ENCODE measurements around the gene EVL. TPM values are rescaled to one million over a fixed set of nuclear protein-coding genes. Genes with fewer than 3 reads are reported as not detected.
"Not testable (repeated sequence)": the region's sequence is repeated elsewhere in the genome, so short reads cannot be mapped to it uniquely, and the experiment has no call there.

Gene EVL
- total RNA-seq, 1 donor from 2014 or later: 21.9 TPM

- Histone ChIP-seq H3K4me1 (ENCODE audit: control insufficient read depth in 3 of 3, insufficient read depth in 3 of 3, low read length in 3 of 3) (peaks cover 0 to 4% (median 0%) of the 10 kb centered on the region in 3 donors), H3K36me3 (ENCODE audit: control insufficient read depth in 3 of 3, insufficient read depth in 3 of 3, low read length in 3 of 3) (no peaks in the 10 kb centered on the region), H3K4me3 (ENCODE audit: low read length in 3 of 3) (no peak overlapping the region), H3K27me3 (ENCODE audit: control insufficient read depth in 3 of 3, insufficient read depth in 3 of 3, low read length in 3 of 3) (peaks cover 10 to 20% (median 17%) of the 10 kb centered on the region in 3 donors), H3K9ac (ENCODE audit: low read depth in 1 of 3, low read length in 3 of 3) (no peak overlapping the region), H3K9me3 (ENCODE audit: control insufficient read depth in 3 of 3, low read length in 3 of 3) (no peaks in the 10 kb centered on the region), H3K27ac (ENCODE audit: low read depth, low read length) (no peak overlapping the region)
Measured at GRCh38 chr14:100170880-100171279, 105.7 kb downstream of the EVL start.

DNA sequence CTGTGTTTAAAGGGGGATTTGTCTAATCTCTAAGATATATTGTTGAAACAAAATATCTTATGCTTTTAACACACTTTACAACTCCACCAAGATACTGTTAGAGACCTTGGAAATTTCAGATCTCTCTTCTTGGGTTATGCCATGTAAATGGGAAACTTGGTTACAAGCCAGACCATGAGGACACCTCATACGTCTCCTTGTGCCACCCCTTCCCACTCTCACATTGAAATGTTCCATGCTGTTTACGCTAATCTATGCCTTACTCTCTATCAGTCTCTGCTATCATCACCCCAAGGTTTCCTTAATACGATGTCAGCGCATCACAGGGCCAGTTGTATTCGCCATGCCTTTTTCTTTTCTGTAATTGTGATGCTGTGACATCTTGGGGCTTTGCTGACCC lies 107.6 kb downstream of the EVL start:
- H3K27me3 ChIP-seq (ENCODE audit: control insufficient read depth in 3 of 3, insufficient read depth in 3 of 3, low read length in 3 of 3): peaks cover 10 to 16% (median 13%) of the 10 kb centered on the region in 3 donors
- no peak overlapping the region for H3K4me3 ChIP-seq (ENCODE audit: low read length in 3 of 3)
- no peaks in the 10 kb centered on the region for H3K36me3 ChIP-seq (ENCODE audit: control insufficient read depth in 3 of 3, insufficient read depth in 3 of 3, low read length in 3 of 3)
- no peak overlapping the region for H3K9ac ChIP-seq (ENCODE audit: low read depth in 1 of 3, low read length in 3 of 3)
- H3K4me1 ChIP-seq (ENCODE audit: control insufficient read depth in 3 of 3, insufficient read depth in 3 of 3, low read length in 3 of 3): no peaks in the 10 kb centered on the region
- H3K9me3 ChIP-seq (ENCODE audit: control insufficient read depth in 3 of 3, low read length in 3 of 3): no peaks in the 10 kb centered on the region
- no peak overlapping the region for H3K27ac ChIP-seq (ENCODE audit: low read depth, low read length)

- Histone ChIP-seq H3K4me3 (ENCODE audit: low read length in 3 of 3) (no peak overlapping the region), H3K4me1 (ENCODE audit: control insufficient read depth in 3 of 3, insufficient read depth in 3 of 3, low read length in 3 of 3) (no peaks in the 10 kb centered on the region), H3K36me3 (ENCODE audit: control insufficient read depth in 3 of 3, insufficient read depth in 3 of 3, low read length in 3 of 3) (no peaks in the 10 kb centered on the region), H3K9me3 (ENCODE audit: control insufficient read depth in 3 of 3, low read length in 3 of 3) (no peaks in the 10 kb centered on the region), H3K27ac (ENCODE audit: low read depth, low read length) (no peak overlapping the region), H3K27me3 (ENCODE audit: control insufficient read depth in 3 of 3, insufficient read depth in 3 of 3, low read length in 3 of 3) (peaks cover 10 to 16% (median 13%) of the 10 kb centered on the region in 3 donors), H3K9ac (ENCODE audit: low read depth in 1 of 3, low read length in 3 of 3) (no peak overlapping the region)
Measured at GRCh38 chr14:100173353-100173752, 108.1 kb downstream of the EVL start.

- Histone ChIP-seq H3K9me3 (ENCODE audit: control insufficient read depth in 3 of 3, low read length in 3 of 3) (no peaks in the 10 kb centered on the region), H3K4me3 (ENCODE audit: low read length in 3 of 3) (no peak overlapping the region), H3K36me3 (ENCODE audit: control insufficient read depth in 3 of 3, insufficient read depth in 3 of 3, low read length in 3 of 3) (no peaks in the 10 kb centered on the region), H3K9ac (ENCODE audit: low read depth in 1 of 3, low read length in 3 of 3) (no peak overlapping the region), H3K27me3 (ENCODE audit: control insufficient read depth in 3 of 3, insufficient read depth in 3 of 3, low read length in 3 of 3) (peaks cover 7 to 10% (median 10%) of the 10 kb centered on the region in 3 donors), H3K4me1 (ENCODE audit: control insufficient read depth in 3 of 3, insufficient read depth in 3 of 3, low read length in 3 of 3) (no peaks in the 10 kb centered on the region), H3K27ac (ENCODE audit: low read depth, low read length) (no peak overlapping the region)
Measured at GRCh38 chr14:100176811-100177327, 111.6 kb downstream of the EVL start.

DNA sequence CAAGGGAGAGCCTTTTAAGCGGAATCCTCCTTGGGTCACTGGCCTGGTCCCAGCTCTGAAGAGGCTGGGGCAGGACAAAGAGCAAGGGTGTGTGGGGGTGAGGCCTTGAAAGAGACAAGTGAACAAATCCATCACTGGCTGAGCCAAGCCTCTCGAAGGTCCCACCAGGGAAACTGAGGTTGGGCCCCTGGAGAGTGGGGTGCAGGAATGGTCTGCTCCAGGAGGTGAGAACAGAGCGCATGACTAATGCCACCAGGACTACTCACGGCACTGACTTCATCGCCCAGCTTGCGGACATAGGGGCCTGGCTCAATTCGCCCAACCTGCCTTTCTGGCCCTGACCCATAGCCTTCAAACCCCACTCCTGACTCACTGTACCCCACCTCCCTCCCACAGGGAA lies 113.5 kb downstream of the EVL start:
- Histone ChIP-seq H3K4me3 (ENCODE audit: low read length in 3 of 3) (no peak overlapping the region), H3K9ac (ENCODE audit: low read depth in 1 of 3, low read length in 3 of 3) (peak overlapping the region in 1 of 3 donors; percentile 20)

DNA sequence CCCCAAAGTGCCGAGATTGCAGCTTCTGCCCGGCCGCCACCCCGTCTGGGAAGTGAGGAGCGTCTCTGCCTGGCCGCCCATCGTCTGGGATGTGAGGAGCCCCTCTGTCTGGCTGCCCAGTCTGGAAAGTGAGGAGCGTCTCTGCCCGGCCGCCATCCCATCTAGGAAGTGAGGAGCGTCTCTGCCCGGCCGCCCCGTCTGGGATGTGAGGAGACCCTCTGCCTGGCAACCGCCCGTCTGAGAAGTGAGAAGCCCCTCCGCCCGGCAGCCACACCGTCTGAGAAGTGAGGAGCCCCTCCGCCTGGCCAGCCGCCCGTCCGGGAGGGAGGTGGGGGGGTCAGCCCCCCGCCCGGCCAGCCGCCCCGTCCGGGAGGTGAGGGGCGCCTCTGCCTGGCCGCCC lies 115.4 kb downstream of the EVL start:
- not testable (repeated sequence) for H3K27ac ChIP-seq (ENCODE audit: low read depth, low read length); H3K27me3 ChIP-seq (ENCODE audit: control insufficient read depth in 3 of 3, insufficient read depth in 3 of 3, low read length in 3 of 3); H3K9me3 ChIP-seq (ENCODE audit: control insufficient read depth in 3 of 3, low read length in 3 of 3); H3K9ac ChIP-seq (ENCODE audit: low read depth in 1 of 3, low read length in 3 of 3); H3K36me3 ChIP-seq (ENCODE audit: control insufficient read depth in 3 of 3, insufficient read depth in 3 of 3, low read length in 3 of 3); H3K4me3 ChIP-seq (ENCODE audit: low read length in 3 of 3); H3K4me1 ChIP-seq (ENCODE audit: control insufficient read depth in 3 of 3, insufficient read depth in 3 of 3, low read length in 3 of 3)

More for the DNA sequence above, 113.5 kb downstream of the EVL start:
- Histone ChIP-seq H3K9me3 (ENCODE audit: control insufficient read depth in 3 of 3, low read length in 3 of 3) (no peaks in the 10 kb centered on the region), H3K27ac (ENCODE audit: low read depth, low read length) (no peak overlapping the region), H3K36me3 (ENCODE audit: control insufficient read depth in 3 of 3, insufficient read depth in 3 of 3, low read length in 3 of 3) (no peaks in the 10 kb centered on the region), H3K4me1 (ENCODE audit: control insufficient read depth in 3 of 3, insufficient read depth in 3 of 3, low read length in 3 of 3) (no peaks in the 10 kb centered on the region), H3K27me3 (ENCODE audit: control insufficient read depth in 3 of 3, insufficient read depth in 3 of 3, low read length in 3 of 3) (peaks cover 0 to 5% (median 4%) of the 10 kb centered on the region in 3 donors)

- not testable (repeated sequence) for H3K36me3 ChIP-seq (ENCODE audit: control insufficient read depth in 3 of 3, insufficient read depth in 3 of 3, low read length in 3 of 3); H3K4me3 ChIP-seq (ENCODE audit: low read length in 3 of 3); H3K9ac ChIP-seq (ENCODE audit: low read depth in 1 of 3, low read length in 3 of 3); H3K4me1 ChIP-seq (ENCODE audit: control insufficient read depth in 3 of 3, insufficient read depth in 3 of 3, low read length in 3 of 3); H3K9me3 ChIP-seq (ENCODE audit: control insufficient read depth in 3 of 3, low read length in 3 of 3); H3K27me3 ChIP-seq (ENCODE audit: control insufficient read depth in 3 of 3, insufficient read depth in 3 of 3, low read length in 3 of 3); H3K27ac ChIP-seq (ENCODE audit: low read depth, low read length)
Measured at GRCh38 chr14:100181876-100182551, 116.8 kb downstream of the EVL start.

GRCh38 chr14:100187247-100187833 lies 122.1 kb downstream of the EVL start:
- Histone ChIP-seq H3K4me3 (ENCODE audit: low read length in 3 of 3) (no peak overlapping the region), H3K9ac (ENCODE audit: low read depth in 1 of 3, low read length in 3 of 3) (no peak overlapping the region), H3K27me3 (ENCODE audit: control insufficient read depth in 3 of 3, insufficient read depth in 3 of 3, low read length in 3 of 3) (no peaks in the 10 kb centered on the region), H3K9me3 (ENCODE audit: control insufficient read depth in 3 of 3, low read length in 3 of 3) (no peaks in the 10 kb centered on the region), H3K27ac (ENCODE audit: low read depth, low read length) (no peak overlapping the region), H3K4me1 (ENCODE audit: control insufficient read depth in 3 of 3, insufficient read depth in 3 of 3, low read length in 3 of 3) (peaks cover 3 to 4% (median 3%) of the 10 kb centered on the region in 3 donors), H3K36me3 (ENCODE audit: control insufficient read depth in 3 of 3, insufficient read depth in 3 of 3, low read length in 3 of 3) (no peaks in the 10 kb centered on the region)

GRCh38 chr14:100188392-100189030 lies 123.3 kb downstream of the EVL start:
- no peaks in the 10 kb centered on the region for H3K36me3 ChIP-seq (ENCODE audit: control insufficient read depth in 3 of 3, insufficient read depth in 3 of 3, low read length in 3 of 3)
- no peak overlapping the region for H3K27ac ChIP-seq (ENCODE audit: low read depth, low read length)
- peaks cover 5 to 12% (median 7%) of the 10 kb centered on the region in 3 donors for H3K4me1 ChIP-seq (ENCODE audit: control insufficient read depth in 3 of 3, insufficient read depth in 3 of 3, low read length in 3 of 3)

DNA sequence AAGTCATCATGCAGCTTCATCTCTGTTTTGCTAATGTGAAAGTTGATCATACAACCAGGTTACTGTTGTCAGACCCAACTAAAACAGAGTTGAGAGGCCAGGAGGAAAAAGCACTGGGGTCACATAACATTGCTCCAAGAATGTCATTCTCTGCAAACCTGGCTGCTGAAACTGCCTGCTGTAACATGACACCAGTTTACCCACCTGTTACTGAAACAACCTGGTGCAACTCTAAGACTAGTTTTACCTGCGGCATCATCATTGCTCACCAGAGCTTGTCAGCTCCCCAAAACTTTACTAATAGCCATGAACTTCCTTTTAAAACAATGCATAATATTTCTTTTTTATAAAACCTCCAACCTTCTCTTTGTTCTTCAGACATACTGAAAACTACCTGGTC lies 124.9 kb downstream of the EVL start:
- Histone ChIP-seq H3K27me3 (ENCODE audit: control insufficient read depth in 3 of 3, insufficient read depth in 3 of 3, low read length in 3 of 3) (no peaks in the 10 kb centered on the region), H3K27ac (ENCODE audit: low read depth, low read length) (no peak overlapping the region), H3K4me1 (ENCODE audit: control insufficient read depth in 3 of 3, insufficient read depth in 3 of 3, low read length in 3 of 3) (peaks cover 5 to 12% (median 7%) of the 10 kb centered on the region in 3 donors), H3K36me3 (ENCODE audit: control insufficient read depth in 3 of 3, insufficient read depth in 3 of 3, low read length in 3 of 3) (no peaks in the 10 kb centered on the region), H3K9ac (ENCODE audit: low read depth in 1 of 3, low read length in 3 of 3) (no peak overlapping the region), H3K4me3 (ENCODE audit: low read length in 3 of 3) (no peak overlapping the region), H3K9me3 (ENCODE audit: control insufficient read depth in 3 of 3, low read length in 3 of 3) (no peaks in the 10 kb centered on the region)

More at GRCh38 chr14:100188392-100189030, 123.3 kb downstream of the EVL start:
- no peaks in the 10 kb centered on the region for H3K9me3 ChIP-seq (ENCODE audit: control insufficient read depth in 3 of 3, low read length in 3 of 3)
- H3K4me3 ChIP-seq (ENCODE audit: low read length in 3 of 3): no peak overlapping the region
- no peak overlapping the region for H3K9ac ChIP-seq (ENCODE audit: low read depth in 1 of 3, low read length in 3 of 3)
- H3K27me3 ChIP-seq (ENCODE audit: control insufficient read depth in 3 of 3, insufficient read depth in 3 of 3, low read length in 3 of 3): no peaks in the 10 kb centered on the region

All from skeletal muscle tissue (tissue), 4 donors.